HG03354 (cell line): ENCODE results near the gene TSHZ2.

Experiments used
- ATAC-seq: cut with Tn5 transposase; IDR thresholded peaks from one replicate; pipeline ENCODE4 v1.9.1; 2021; ENCODE audit warnings: mild to moderate bottlenecking; ENCODE audit not compliant: unreplicated experiment, poor library complexity, severe bottlenecking

Gene TSHZ2

DNA sequence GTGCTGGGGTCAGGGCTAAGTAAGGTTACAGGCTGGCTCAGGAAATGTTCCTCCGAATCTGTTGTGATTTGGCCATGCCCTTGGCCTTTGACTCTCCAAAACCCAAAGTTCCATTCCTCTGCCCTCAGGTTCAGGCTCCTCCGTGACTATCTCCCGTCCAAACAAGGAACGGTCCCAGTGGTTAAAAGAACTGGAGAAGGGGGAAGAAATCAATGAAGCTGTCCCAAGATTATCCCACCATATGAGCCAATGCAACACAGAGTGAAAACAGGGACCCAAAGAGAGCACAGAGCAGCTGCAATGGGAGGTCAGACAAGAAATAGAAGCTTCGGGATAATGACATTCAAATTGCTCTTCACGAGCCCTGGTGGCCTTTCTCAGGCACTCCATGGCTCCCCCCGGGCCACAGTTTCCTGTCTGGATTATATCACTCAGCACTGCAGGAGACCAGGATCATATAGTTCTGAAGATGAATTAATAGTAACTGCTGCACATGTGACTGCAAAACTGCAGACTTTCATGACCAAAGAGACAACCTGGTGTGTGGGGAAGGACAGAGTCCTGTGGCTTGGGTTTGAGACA is 410.2 kb downstream of the TSHZ2 start:
- no peak for ATAC-seq

DNA sequence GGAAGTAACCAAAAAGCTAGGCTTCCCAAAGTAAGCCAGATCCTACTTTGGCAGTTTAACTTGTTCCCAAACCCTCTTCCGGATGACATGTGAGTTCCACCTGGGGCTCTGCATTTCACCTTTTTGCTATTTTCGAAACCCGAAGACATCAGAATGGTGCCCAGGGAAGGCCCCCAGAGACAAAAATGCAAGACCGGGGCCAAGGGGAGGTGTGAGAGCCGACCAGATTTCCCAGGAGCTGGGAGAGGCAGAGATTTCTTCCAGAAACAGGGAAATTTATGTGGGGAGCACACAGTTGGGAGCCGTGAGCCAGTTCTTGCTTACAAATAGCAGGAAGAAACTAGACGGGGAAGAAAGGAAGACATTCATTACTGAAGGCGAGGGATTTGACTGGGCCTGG is 411.8 kb downstream of the TSHZ2 start:
- ATAC-seq, result no peak

DNA sequence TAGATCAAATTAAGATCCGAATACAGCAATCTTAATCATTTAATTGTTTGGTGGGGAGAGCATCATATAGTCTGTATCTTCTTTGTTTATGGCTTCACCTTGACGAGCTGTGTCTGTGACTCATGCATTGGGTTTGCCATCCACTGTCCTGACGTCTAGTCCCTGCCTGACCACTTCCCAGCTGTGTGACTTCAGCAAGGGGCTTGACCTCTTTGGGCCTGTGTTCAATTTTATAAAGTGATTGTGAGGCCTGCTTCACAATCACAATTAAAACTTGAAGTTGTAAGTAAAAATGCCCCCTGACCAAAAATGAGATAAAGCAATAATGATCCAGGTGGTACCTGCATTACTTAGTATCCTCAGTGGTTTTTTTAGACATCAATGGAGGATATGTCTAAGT is 412.2 kb downstream of the TSHZ2 start:
- no peak for ATAC-seq

DNA sequence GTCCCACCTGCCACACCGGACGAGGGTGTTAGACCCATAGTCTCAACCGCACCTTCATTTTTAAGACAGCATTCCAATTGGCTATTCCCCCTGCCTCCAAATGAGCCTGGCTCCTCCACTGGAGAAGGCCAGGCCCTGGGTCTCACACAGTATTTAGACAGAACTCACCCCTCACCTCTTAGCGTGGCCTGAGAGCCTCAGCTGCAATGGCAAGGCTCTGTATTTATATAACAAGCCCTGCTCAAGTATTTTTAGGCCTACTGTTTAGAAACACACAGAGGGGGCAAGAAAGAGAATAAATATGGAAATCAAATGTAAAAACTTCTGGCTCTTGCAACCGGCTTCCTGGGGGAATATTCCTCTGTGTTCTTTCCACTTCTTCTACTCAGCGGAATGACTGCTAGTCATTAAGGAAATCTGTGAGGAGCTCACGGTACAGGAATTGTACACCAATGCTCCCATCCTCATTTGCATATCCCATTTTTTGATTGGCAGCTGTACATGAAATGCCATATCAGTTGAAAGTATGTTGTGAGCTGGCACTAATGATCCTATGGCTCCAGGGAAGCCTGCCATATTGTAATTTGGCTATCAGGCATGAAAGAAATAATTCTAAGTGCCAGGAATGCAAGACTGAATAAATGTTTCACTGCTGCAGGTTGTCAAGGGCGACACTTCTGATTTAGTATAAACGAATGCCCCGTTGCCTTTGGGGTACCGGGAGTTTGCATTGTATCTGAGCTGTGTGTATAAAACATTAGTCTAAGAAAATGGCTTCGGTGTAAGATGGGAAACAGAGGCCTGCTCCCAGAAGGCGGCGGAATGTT is 414.0 kb downstream of the TSHZ2 start:
- ATAC-seq, result no peak

DNA sequence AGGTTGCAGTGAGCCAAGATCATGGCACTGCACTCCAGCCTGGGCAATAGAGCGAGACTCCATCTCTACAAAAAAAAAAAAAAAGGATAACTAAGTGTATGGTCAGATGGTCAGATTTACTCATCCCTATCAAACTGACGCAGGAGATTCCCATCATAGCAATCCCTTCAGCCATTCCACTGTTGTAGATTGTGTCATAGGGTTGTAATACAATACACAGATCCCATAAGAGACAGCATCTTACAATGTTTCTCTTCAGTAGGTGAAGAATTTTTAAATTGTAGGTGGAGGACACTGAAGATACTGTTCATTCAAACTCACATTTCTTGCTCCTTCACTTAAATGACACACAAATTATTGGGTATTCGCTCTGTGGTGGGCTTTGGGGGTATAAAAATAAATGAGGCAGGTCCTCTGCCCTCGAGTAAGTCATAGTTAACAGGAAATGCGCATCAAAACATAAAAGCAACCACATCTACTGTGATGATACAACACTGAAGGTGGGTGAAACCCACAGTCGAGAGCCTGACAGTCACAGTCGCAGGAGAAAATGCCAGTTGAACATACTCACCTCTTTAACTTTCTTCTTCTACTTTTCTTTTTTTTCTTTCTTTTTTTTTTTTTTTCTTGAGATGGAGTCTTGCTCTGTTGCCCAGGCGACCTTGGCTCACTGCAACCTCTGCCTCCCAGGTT is 416.0 kb downstream of the TSHZ2 start:
- ATAC-seq, result no peak

DNA sequence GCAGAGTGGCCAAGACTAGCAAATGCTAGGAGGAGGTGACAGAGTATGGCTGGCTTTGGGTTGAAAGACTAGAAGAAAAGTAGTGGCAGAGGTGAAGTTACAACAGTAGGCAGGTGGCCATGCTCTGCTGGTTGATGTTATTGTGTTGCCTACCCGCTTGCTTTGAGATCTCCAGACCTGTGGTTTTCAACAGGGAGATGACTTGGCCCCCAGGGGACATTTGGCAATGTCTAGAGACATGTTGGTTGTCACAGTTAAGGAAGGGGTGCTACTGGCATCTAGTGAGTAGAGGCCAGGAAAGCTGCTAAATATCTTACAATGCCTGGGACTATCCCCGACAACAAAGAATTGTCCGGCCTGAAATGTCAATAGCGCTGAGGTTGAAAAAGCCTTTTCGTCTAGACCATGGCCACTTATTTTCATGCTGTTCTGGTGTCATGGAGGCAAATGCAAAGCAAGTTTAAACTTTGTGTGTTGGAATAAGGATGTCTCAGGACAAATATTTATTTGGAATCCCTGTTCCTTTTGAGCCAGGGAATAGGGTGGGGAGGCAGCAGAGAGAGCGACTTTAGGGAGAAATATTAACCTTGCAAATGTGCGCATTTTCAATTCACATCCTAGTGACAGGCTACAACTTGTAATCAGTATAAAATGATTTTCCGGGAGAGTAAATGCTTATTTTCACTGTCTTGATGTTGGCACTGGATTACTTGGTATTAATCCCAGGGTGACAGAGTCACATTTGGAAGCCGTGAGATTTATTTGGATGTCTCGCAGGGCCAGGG is 417.6 kb downstream of the TSHZ2 start:
- no peak for ATAC-seq

DNA sequence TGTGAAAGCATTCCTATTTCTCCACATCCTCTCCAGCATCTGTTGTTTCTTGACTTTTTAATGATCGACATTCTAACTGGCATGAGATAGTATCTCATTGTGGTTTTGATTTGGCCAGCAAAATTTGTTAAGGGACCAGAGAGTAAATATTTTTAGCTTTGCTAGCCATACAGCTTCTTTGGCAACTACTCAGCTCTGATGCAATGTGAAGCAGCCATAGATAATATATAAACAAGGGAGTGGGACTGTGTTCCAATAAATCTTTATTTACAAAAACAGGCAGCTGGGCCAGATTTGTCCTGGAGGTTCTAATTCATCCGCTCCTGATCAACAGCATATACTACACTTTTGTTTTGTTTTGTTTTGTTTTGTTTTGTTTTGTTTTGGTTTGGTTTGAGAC is 418.6 kb downstream of the TSHZ2 start:
- ATAC-seq, result no peak

DNA sequence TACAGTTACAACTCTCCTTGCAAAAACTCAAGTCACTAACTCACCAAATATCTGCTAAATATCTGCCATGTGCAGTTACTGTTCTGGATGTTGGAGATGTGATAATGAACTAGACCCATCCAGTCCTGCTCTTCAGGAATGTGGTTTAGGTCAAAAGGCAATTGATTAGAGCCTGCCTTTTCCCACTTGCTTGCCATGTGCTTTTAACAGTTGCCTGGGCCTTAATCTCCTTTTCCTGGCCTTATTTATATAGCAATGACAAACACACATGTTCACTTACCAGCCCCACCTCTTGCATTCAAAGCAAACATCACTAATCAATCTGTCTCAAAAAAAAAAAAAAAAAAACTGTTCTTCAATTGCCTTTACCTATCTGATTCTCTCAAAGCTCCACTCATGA is 422.3 kb downstream of the TSHZ2 start:
- ATAC-seq, result no peak

DNA sequence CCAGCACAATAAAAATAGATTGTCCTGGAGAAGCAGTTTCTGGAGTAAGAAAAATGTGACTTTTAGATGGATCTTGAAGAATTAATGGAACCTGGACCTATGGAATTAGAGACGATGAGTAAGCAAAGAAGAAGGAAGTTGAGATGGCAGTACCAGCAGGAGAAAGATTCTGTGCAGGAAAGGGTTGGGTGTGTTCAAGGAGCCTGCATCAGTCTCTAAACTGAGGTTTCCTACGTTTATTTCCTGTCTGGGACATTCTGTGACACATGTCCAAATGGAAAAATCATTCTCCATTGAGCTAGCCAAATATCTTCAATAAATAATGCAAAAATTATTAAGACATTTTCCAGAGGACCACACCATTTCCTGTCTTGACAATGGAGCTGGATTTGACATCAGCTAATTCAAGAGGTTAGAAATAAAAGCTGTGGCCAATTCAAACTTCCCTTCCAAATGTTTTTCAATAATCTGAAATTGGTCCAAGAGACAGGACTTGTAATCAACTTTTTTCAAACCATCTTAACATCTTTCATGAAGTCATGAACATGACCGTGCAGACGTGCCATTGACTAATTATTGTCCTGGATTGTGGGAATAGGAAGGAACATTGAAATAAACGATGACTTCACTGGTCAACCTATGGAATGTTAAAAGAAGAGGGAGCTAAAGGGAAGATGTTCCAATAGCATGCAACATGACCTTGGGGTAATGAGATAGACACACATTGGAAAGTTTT is 423.2 kb downstream of the TSHZ2 start:
- no peak for ATAC-seq

DNA sequence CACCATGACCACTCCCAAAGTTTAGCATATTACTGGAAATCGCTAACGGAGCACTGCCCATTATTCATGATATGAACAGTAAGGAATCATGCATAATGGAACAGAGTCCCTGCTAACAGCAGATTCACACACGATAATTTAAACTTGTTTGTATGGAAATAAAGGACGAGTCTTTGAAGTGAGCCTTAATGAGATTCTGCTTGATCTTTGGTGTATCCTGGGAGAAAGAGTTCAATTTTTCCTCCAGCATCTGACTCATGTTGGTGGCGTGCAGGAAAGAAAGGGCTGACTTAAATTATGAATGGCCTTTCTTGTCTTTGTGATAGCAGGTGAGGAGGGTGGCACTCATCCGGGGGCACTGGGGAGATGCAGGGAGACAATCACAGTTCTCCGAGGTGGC is 426.9 kb downstream of the TSHZ2 start:
- no peak for ATAC-seq

DNA sequence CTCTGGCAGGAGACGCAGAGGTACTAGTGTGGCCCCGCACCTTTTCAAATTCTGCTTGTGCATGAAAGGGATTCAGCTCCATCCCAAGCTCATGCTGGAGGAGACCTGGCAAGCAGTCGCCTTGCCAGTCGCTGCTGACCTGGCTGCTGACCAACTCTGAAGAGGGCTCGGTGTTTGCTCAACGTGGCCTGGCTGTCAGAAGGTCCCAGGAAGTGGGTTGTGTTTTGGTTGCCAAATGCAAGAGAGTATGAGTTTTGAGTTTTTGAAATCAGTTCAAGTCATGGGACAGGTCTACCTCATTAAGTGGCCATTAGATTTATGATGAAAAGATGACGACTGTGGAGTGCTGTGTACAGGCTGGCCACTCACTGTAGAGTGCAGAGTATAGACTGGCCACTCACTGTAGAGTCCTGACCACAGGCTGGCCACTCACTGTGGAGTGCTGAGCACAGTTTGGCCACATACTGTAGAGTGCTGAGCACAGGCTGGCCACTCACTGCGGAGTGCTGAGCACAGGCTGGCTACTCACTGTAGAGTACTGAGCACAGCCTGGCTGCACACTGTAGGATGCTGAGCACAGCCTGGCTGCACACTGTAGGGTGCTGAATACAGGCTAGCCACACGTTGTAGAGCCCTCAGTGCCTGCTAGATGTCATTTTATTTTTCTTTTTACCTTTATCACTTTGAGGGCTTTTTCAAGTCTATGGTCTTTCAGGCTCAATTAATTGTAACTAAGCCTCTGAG is 427.6 kb downstream of the TSHZ2 start:
- no peak for ATAC-seq

DNA sequence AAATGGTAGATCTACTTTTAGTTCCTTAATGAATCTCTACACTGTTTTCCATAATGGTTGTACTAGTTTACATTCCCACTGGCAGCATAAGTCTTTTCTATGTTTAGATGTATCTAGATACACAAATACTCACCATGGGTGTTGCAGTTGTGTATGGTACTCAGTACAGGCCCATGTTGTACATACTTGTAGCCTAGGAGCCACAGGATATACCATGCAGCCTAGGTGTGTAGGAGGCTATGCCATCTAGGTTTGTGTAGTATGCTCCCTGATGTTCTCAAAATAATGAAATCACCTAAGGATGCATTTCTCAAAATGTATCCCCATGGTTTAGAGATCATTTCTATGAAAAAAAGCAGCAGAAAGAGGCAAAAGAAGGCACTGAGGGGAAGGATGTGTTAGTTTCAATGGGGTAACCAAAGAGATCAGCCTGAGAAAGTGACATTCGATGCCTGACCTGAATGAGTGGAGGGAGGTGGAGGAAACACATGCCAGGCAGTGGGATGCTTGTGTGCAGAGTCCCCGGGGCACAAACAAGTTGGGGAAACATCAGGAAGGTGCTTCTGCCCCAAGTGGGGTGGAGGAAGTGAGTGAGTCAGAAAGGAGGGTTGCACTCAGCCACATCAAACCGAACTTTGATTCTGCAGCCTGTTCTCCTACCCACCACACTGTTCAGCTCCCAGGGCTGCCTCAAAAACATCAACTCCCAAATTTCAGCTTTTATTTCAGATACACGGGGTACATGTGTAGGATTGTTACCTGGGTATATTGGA is 430.3 kb downstream of the TSHZ2 start:
- ATAC-seq, result no peak

DNA sequence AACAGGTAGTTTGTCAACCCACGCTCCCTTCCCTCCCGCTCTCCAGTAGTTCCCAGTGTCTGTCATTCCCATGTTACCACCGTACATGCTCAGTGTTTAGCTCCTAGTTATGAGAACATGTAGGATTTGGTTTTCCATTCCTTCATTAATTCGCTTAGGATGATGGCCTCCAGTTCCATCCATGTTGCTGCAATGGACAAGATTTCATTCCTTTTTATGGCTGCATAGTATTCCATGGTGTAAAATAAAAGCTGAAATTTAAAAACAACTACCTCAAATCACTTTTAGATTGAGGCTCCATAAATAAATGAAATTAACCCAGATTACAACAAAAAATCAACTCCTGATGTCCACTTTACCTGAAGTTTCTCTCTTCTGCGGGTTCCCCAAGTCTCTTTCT is 430.9 kb downstream of the TSHZ2 start:
- no peak for ATAC-seq

DNA sequence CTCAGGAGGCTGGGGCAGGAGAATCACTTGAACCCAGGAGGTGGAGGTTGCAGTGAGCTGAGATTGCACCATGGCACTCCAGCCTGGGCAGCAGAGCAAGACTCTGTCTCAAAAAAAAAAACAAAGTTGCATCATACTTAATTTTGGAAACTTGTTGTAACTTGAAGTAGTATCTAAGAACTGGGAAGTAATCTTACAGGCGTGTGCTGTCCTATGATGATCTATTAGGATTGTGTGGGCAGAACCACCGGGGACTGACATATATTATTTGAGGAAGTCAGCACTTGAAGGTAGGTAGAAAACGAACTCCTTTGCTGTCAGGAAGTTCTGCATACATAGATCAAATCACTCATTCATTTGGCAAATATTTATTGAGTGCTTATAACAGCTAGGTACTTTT is 433.0 kb downstream of the TSHZ2 start:
- ATAC-seq, result no peak

DNA sequence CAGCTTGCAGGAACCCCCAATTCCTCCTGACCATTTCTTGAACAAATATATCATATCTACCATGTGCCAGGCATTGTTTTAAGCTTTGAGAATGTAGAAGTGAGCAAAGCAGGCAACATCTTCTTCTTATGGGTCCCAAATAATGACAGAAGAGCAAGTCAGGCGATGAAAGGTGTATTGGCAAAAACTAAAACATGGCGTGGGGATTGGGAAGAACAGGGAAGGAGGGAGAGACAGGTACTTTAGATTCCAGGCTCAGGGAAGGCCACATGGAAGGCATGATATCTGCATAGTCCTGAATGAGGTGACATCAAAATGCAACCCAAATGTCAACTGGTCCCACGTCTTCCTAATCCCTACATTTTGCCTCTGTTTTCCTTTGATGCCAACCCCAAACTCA is 434.4 kb downstream of the TSHZ2 start:
- ATAC-seq, result no peak

DNA sequence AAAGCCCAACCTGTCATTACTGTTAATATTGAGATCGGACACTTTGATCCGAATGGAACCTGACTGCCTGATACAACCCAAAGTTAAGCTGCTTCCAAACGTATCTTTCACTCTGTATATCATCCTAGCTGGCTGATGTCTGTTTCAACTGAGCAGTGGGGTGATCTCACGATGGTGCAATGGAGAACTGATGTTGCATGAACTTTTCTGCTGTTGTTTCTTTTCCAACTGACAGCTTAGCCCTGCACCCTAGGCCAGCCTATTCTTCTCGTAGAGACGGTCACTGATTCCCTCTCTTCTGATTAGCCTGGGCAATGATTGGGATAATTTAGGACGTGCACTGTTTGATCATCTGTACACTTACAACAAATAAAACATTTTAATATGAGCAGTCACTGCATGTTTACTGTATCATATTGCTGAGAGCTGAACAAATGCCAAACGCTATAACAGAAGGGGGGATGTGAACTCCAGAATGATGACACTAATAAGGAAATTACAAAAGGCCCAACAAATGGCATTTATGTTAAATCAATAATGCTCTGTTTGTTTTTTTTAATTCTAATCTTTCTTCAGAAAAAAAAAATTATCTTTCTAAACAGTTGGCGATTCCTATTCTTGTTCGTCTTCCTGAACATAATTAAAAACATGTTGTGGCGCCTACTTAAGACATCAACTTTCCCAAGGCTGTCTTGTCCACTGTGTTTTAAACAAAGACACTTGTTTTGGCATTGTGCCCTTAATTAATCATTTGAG is 436.7 kb downstream of the TSHZ2 start:
- ATAC-seq, result no peak

DNA sequence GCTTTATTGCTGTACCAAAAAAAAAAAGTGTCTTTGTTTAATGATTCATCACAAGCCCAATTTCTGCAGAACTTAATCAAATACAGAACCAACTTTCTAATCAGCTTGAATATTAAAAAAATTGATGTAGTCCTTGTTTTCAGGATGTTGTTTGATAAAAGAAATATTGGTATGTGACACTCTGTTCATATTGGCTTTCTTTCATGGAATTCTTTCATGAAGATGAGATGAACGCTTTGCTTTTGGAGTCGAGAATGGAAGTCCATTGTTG is 437.2 kb downstream of the TSHZ2 start:
- no peak for ATAC-seq

DNA sequence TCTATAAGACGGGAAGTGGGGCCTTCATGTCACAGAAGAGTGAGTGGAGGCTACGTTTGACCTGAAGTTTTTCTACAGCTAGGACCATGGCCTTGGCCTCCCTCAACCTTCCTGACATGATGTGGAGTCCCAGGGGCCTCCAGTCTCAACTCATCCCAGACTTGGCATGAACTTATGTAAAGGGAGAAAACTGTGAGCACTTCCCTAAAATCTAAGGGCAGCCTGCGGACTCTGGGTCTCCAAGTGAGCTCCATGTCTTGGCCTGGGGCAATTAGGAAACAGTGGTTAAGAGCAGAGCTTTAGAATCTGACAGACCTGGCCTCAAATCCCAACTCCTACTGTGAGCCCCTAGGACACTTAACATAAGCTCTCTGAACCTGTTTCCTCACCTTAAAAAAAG is 439.0 kb downstream of the TSHZ2 start:
- ATAC-seq, result no peak
